ENCODE results near the gene MYZAP. TPM values are rescaled to one million over a fixed set of nuclear protein-coding genes. Genes with fewer than 3 reads are reported as not detected.

The MYZAP gene
- polyA plus RNA-seq, 1 of the 3 experiments (the other 2 are of a cell fraction): 0.07 TPM

GRCh38 chr15:57599296-57599810, 7.6 kb downstream of the MYZAP start (continued):
- TF ChIP-seq REST (IDR thresholded peaks at IDR 0.05; ENCODE audit: low read depth, low read length) (no peak), ELF1 (IDR thresholded peaks at IDR 0.05) (no peak), MXI1 (IDR thresholded peaks at IDR 0.05; ENCODE audit: low read depth, low read length) (no peak)

DNA sequence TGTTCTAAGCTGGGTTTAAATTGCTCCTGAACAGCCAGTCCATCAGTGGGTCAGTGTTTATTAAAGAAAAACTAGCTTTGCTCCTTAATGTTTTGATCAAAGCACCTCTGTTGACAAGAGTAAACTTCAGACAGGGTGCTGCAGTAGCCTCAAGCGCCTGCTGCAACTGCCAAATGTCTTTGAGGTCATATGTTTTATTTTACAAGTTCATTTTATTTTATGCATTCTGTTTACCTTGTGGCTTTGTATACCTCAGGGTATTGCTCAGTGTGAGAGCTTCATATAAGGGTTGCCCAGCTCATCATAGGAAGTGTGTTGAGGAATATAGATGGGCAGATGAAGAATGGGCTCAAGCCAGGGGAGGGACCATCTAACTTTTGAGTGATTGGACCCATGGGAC, 8.5 kb downstream of the MYZAP start:
- H3K9me2 ChIP-seq: no peaks in the 10 kb centered on the region
- ChIA-PET POLR2A (no interaction called here), CTCF (interaction anchor here (2.0 kb wide), 1 partner anchor 12 kb away, joined by 10 read pairs; no protein-coding TSS in a partner anchor)
- H3K9ac ChIP-seq: no peak overlapping the region
- no peak for DNase-seq
- no peak overlapping the region for H3K27ac ChIP-seq (ENCODE audit: low read depth in 2 of 2, low read length in 1 of 2)
- H4K20me1 ChIP-seq (ENCODE audit: insufficient read depth): no peaks in the 10 kb centered on the region
- 39% methylated on average over 1 of the region's 1 CpG for WGBS (ENCODE audit: low lambda C conversion rate)
- no peaks in the 10 kb centered on the region for H3K9me3 ChIP-seq
- no peaks in the 10 kb centered on the region for H3F3A ChIP-seq (replicated peaks; ENCODE audit: insufficient read depth)
- H3K4me1 ChIP-seq (ENCODE audit: control insufficient read depth in 1 of 2, insufficient read depth in 2 of 2, low read depth in 1 of 2, low read length in 1 of 2): peaks cover 0 to 6% of the 10 kb centered on the region in 2 experiments; a peak in 2 of 4 replicates
- H3K4me2 ChIP-seq: no peak overlapping the region
- H3K4me3 ChIP-seq (ENCODE audit: low read depth in 2 of 2, low read length in 1 of 2): no peak overlapping the region
- H2AFZ ChIP-seq (ENCODE audit: low read depth): no peak overlapping the region
- no peaks in the 10 kb centered on the region for H3K36me3 ChIP-seq (replicated peaks in 1 of 2; ENCODE audit: control insufficient read depth in 1 of 2, insufficient read depth in 2 of 2, low read length in 1 of 2)
- H3K27me3 ChIP-seq (ENCODE audit: insufficient read depth): peaks cover 9% of the 10 kb centered on the region; the same call in 1 of the 2 replicates
- H3K79me2 ChIP-seq (ENCODE audit: insufficient read depth): no peaks in the 10 kb centered on the region
- TF ChIP-seq REST (IDR thresholded peaks at IDR 0.05; ENCODE audit: low read depth, low read length) (no peak), CTCF (IDR thresholded peaks at IDR 0.05) (no peak), RFX5 (IDR thresholded peaks at IDR 0.05; ENCODE audit: low read length) (no peak), RXRA (IDR thresholded peaks at IDR 0.05; ENCODE audit: borderline replicate concordance, low read depth) (no peak), JUND (IDR thresholded peaks at IDR 0.05) (no peak), USF2 (IDR thresholded peaks at IDR 0.05; ENCODE audit: borderline replicate concordance, low read depth, low read length) (no peak), PBX3 (IDR thresholded peaks at IDR 0.05) (no peak), RCOR1 (IDR thresholded peaks at IDR 0.05; ENCODE audit: low read length) (no peak), SIN3A (IDR thresholded peaks at IDR 0.05; ENCODE audit: borderline replicate concordance, low read depth, low read length) (no peak), TCF12 (IDR thresholded peaks at IDR 0.05) (no peak), POLR2AphosphoS5 (IDR thresholded peaks at IDR 0.05; ENCODE audit: low read depth, low read length) (no peak), YY1 (IDR thresholded peaks at IDR 0.05; ENCODE audit: low read depth) (no peak), FOXJ3 (CRISPR knock-in tag; IDR thresholded peaks at IDR 0.05) (no peak), MXI1 (IDR thresholded peaks at IDR 0.05; ENCODE audit: low read depth, low read length) (no peak), MEF2A (IDR thresholded peaks at IDR 0.05; ENCODE audit: borderline replicate concordance, low read depth) (no peak), EP300 (IDR thresholded peaks at IDR 0.05; ENCODE audit: borderline replicate concordance in 1 of 2, low read depth in 1 of 2, low read length in 1 of 2) (no peak), GATA2 (CRISPR knock-in tag; IDR thresholded peaks at IDR 0.05) (no peak), ELF1 (IDR thresholded peaks at IDR 0.05) (no peak)
- TF ChIP-seq, protein P1, sequence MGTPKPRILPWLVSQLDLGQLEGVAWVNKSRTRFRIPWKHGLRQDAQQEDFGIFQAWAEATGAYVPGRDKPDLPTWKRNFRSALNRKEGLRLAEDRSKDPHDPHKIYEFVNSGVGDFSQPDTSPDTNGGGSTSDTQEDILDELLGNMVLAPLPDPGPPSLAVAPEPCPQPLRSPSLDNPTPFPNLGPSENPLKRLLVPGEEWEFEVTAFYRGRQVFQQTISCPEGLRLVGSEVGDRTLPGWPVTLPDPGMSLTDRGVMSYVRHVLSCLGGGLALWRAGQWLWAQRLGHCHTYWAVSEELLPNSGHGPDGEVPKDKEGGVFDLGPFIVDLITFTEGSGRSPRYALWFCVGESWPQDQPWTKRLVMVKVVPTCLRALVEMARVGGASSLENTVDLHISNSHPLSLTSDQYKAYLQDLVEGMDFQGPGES (IDR thresholded peaks at IDR 0.05; ENCODE audit: low read depth, low read length): no peak

Data from SK-N-SH (cell line).